Measurements from ENCODE around the gene FUT8.

FUT8 gene

DNA sequence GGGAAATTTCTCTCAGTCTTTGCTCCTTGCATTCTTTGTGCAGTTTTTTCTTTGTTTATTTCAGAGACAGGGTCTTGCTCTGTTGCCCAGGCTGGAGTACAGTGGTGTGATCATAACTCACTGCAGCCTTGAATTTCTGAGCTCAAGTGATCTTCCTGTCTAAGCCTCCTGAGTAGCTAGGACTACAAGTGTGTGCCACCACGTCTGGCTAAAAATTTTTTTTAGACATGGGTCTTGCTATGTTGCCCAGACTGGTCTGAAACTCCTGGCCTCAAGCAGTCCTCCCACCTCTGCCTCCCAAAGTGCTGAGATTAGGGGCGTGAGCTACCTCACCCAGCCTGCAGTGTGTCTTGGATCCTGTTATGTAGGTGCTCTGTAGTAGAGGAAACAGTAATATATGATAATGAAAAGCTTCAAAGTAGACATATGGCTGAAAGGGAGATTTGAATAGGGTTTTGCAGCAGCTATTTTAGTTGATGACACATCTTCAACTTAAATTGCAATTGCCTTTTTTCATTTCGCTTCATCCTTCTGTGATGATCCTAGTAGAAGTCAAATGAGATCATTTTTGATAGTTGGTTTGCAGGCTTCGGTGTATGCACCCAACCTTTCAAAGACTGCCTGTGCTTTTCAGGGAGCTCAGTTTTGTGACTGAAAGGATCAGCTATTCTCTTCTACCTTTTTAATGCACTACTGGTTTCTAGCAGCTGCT, 75.4 kb downstream of the FUT8 start:
- TF ChIP-seq, protein P1, sequence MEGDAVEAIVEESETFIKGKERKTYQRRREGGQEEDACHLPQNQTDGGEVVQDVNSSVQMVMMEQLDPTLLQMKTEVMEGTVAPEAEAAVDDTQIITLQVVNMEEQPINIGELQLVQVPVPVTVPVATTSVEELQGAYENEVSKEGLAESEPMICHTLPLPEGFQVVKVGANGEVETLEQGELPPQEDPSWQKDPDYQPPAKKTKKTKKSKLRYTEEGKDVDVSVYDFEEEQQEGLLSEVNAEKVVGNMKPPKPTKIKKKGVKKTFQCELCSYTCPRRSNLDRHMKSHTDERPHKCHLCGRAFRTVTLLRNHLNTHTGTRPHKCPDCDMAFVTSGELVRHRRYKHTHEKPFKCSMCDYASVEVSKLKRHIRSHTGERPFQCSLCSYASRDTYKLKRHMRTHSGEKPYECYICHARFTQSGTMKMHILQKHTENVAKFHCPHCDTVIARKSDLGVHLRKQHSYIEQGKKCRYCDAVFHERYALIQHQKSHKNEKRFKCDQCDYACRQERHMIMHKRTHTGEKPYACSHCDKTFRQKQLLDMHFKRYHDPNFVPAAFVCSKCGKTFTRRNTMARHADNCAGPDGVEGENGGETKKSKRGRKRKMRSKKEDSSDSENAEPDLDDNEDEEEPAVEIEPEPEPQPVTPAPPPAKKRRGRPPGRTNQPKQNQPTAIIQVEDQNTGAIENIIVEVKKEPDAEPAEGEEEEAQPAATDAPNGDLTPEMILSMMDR (IDR thresholded peaks at IDR 0.05): no peak
- no peak overlapping the region for H3K27ac ChIP-seq
- DNase-seq (ENCODE audit: low spot score): no peak

DNA sequence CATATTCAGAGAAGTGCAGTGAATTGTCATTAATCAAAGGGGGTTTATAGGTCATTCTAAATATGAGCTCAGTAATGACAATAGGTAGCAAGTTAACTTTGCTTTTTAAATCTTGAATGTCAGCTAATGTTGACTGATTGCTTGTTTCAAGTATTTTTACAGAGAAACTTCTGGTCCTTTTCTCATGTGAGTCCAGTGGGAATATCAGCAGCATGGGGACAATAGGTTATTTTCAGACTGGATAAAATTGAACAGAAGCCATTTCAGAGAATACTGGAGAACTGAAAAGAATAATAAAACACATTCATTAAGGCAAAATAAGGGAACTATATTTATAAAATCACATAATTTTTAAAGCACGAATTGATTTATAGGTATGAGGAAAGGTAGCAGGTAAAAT, 78.7 kb downstream of the FUT8 start:
- Histone ChIP-seq H3K27ac (no peak overlapping the region), H3K4me3 (no peak overlapping the region)
- TF ChIP-seq, protein P1 (IDR thresholded peaks at IDR 0.05): no peak
- DNase-seq (ENCODE audit: low spot score): no peak

More for the DNA sequence above, 75.4 kb downstream of the FUT8 start:
- no peak overlapping the region for H3K4me3 ChIP-seq

DNA sequence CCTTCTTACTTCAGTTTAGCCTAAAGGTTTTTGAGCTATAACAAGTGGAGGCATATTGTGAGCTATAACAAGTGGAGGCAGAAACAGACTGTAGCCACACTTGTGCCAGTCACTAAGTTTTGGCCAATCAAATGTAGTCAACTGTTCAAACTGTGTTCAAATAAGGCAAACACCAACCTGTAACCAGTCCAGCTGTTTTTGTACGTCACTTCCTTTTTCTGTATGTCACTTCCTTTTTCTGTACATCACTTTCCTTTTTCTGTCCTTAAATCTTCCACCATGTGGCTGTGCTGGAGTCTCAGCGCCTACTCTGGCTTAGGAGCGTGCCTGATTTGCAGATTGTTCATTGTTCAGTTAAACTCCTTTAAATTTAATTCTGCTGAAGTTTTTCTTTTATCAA, 79.7 kb downstream of the FUT8 start:
- Histone ChIP-seq H3K4me3 (no peak overlapping the region), H3K27ac (no peak overlapping the region)
- TF ChIP-seq, protein P1 (IDR thresholded peaks at IDR 0.05): no peak
- DNase-seq (ENCODE audit: low spot score): no peak

DNA sequence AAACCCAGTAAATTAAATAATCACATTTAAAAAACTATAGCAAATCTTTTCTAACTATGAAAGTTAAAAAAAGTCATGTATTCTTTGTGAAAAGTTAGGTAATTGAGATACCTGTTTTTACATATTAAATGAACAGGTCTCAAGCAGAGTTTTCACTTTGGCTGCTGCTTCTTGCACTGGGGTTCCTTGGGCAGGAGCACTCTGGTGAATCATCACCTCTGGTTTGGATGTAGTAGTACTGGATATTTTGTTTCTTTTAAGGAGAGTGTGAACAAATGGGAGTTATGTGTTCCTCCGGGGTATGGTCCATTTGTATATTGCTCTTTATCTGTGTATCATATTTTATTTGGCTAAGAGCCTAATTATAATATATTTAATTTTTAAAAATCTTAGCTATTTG, 82.7 kb downstream of the FUT8 start:
- DNase-seq (ENCODE audit: low spot score): no peak
- TF ChIP-seq, protein P1 (IDR thresholded peaks at IDR 0.05): no peak
- Histone ChIP-seq H3K4me3 (no peak overlapping the region), H3K27ac (no peak overlapping the region)

DNA sequence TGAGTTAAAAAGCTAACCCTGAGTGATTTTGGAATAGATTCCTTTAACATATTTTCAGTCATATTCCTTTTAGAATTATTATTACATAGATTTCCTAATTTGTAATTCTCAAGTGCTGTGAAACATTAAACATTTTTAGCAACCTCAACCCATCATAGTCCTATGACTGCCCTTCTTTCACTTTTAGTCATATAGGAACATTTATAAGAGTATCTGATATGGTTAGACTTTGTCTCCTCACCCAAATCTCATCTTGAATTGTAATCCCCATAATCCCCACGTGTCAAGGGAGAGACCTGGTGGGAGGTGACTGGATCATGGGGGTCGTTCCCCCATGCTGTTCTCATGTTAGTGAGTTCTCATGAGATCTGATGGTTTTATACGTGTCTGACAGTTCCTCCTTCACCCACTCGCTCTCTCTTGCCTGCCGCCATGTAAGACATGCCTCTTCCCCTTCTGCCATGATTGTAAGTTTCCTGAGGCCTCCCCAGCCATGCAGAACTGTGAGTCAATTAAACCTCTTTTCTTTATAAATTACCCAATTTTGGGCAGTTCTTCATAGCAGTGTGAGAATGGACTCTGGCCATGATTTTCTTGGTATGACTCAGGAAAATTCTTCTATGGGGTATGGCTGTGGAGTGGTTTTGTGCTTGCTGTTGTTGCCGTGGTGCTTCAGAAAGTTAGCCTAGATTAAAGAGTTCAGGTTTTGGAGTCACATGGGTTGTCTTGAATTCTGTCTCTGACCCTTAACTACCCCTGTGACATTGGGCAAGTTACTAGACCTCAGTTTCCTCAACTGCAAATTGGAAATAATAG, 83.9 kb downstream of the FUT8 start:
- H3K4me3 ChIP-seq: no peak overlapping the region
- TF ChIP-seq, protein P1 (IDR thresholded peaks at IDR 0.05): no peak
- no peak overlapping the region for H3K27ac ChIP-seq
- DNase-seq (ENCODE audit: low spot score): no peak

DNA sequence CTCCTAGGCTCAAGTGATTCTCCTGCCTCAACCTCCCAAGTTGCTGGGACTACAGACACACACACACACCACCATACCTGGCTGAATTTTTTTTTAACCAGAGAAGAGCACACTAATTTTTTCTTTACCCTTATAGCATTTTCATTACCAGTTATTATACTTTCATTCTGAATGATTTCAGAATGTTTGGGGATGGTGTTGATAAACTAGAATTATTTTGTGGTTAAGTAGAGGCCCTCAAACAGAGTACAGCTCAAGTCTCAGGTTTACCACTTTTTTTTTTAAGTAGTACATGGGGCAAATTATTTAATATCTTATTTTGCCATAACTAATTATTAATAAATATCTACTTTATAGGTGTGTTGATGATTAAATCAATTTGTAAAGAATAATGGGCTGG, 86.6 kb downstream of the FUT8 start:
- H3K4me3 ChIP-seq: no peak overlapping the region
- no peak for DNase-seq (ENCODE audit: low spot score)
- H3K27ac ChIP-seq: no peak overlapping the region
- TF ChIP-seq, protein P1 (IDR thresholded peaks at IDR 0.05): no peak

DNA sequence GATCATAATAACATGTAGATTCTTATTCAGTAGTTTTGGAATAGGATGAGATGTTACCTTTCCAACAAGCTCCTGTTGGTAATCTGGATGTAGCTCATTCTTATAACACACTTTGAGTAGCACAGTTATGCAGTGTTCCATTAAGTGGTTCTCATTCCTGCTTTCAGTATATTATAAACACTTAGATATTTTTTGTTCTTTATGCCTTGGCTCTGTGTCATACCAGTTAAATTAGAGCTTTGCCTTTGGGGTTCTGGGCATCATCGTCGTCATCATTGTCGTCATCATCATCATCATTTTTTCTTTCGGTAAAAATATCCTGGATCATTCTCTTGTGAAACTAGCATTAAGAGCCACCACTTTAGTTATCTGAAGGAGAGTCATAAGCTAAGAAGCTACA, 87.5 kb downstream of the FUT8 start:
- no peak for DNase-seq (ENCODE audit: low spot score)
- TF ChIP-seq, protein P1 (IDR thresholded peaks at IDR 0.05): no peak

More for the DNA sequence above, 87.5 kb downstream of the FUT8 start:
- H3K4me3 ChIP-seq: no peak overlapping the region
- H3K27ac ChIP-seq: no peak overlapping the region
